Measurements from ENCODE around the gene UBR4.
"Not testable (repeated sequence)": the region's sequence is repeated elsewhere in the genome, so short reads cannot be mapped to it uniquely, and the experiment has no call there.

The UBR4 gene

GRCh38 chr1:19229229-19229628 lies 19.2 kb upstream of the UBR4 start:
- H3K27ac ChIP-seq = no peak overlapping the region
- TF ChIP-seq CTCF (conservative IDR thresholded peaks at IDR 0.05) = no peak

GRCh38 chr1:19222979-19223824 lies 13.1 kb upstream of the UBR4 start:
- no peak overlapping the region for H3K27ac ChIP-seq
- no peak for TF ChIP-seq CTCF (conservative IDR thresholded peaks at IDR 0.05)

GRCh38 chr1:19222573-19222972 lies 12.5 kb upstream of the UBR4 start:
- H3K27ac ChIP-seq = no peak overlapping the region
- no peak for TF ChIP-seq CTCF (conservative IDR thresholded peaks at IDR 0.05)

GRCh38 chr1:19220991-19221390 lies 10.9 kb upstream of the UBR4 start:
- TF ChIP-seq CTCF (conservative IDR thresholded peaks at IDR 0.05) = no peak
- H3K27ac ChIP-seq = peak overlapping the region; percentile 45

- H3K27ac ChIP-seq = peak overlapping the region; percentile 45
Observed at GRCh38 chr1:19220080-19220846, 10.2 kb upstream of the UBR4 start.

GRCh38 chr1:19219451-19219850 lies 9.4 kb upstream of the UBR4 start:
- H3K27ac ChIP-seq = peak overlapping the region; percentile 45
- no peak for TF ChIP-seq CTCF (conservative IDR thresholded peaks at IDR 0.05)

More at GRCh38 chr1:19220080-19220846, 10.2 kb upstream of the UBR4 start:
- no peak for TF ChIP-seq CTCF (conservative IDR thresholded peaks at IDR 0.05)

- H3K27ac ChIP-seq = not testable (repeated sequence)
Observed at GRCh38 chr1:19216585-19216984, 6.5 kb upstream of the UBR4 start.

- H3K27ac ChIP-seq = no peak overlapping the region
- no peak for TF ChIP-seq CTCF (conservative IDR thresholded peaks at IDR 0.05)
Observed at GRCh38 chr1:19213580-19213979, 3.5 kb upstream of the UBR4 start.

All from VCaP (cell line).